CD4-positive, alpha-beta T cell treated with Interleukin-4 for 4 hours (primary cell): ENCODE results near the gene RAB18.
"Not testable (repeated sequence)": the region's sequence is repeated elsewhere in the genome, so short reads cannot be mapped to it uniquely, and the experiment has no call there.

Experiments
- DNase-seq: peaks from one replicate; pipeline ENCODE4 v3.0.0-alpha.2; 2020

The RAB18 gene

GRCh38 chr10:27504007-27504807 is at the start of gene RAB18:
Gene RAB18, plus strand, starts transcription at chr10:27504304. Its CDS starts 66 bp downstream, at chr10:27504370.
- peak; percentile 99 for DNase-seq

GRCh38 chr10:27454837-27455236 is 49.3 kb upstream of the RAB18 start:
- no peak for DNase-seq

GRCh38 chr10:27457261-27457945 is 46.7 kb upstream of the RAB18 start:
- no peak for DNase-seq

- DNase-seq: no peak
Measured at GRCh38 chr10:27457966-27458365, 46.1 kb upstream of the RAB18 start.

- no peak for DNase-seq
Measured at GRCh38 chr10:27461312-27461711, 42.8 kb upstream of the RAB18 start.

- DNase-seq: no peak
Measured at GRCh38 chr10:27463961-27464360, 40.1 kb upstream of the RAB18 start.

GRCh38 chr10:27464993-27465392 is 39.1 kb upstream of the RAB18 start:
- peak; percentile 26 for DNase-seq

GRCh38 chr10:27465596-27465995 is 38.5 kb upstream of the RAB18 start:
- DNase-seq: not testable (repeated sequence)

GRCh38 chr10:27470885-27471284 is 33.2 kb upstream of the RAB18 start:
- DNase-seq: no peak

GRCh38 chr10:27474741-27475140 is 29.4 kb upstream of the RAB18 start:
- DNase-seq: no peak

- DNase-seq: no peak
Measured at GRCh38 chr10:27479016-27479415, 25.1 kb upstream of the RAB18 start.

- DNase-seq: no peak
Measured at GRCh38 chr10:27481486-27481885, 22.6 kb upstream of the RAB18 start.

GRCh38 chr10:27482984-27483956 is 20.8 kb upstream of the RAB18 start:
- no peak for DNase-seq

- no peak for DNase-seq
Measured at GRCh38 chr10:27485368-27485767, 18.7 kb upstream of the RAB18 start.

- no peak for DNase-seq
Measured at GRCh38 chr10:27485986-27486385, 18.1 kb upstream of the RAB18 start.

- no peak for DNase-seq
Measured at GRCh38 chr10:27490807-27491206, 13.3 kb upstream of the RAB18 start.

- DNase-seq: no peak
Measured at GRCh38 chr10:27494116-27494805, 9.8 kb upstream of the RAB18 start.

- DNase-seq: no peak
Measured at GRCh38 chr10:27496137-27496536, 8.0 kb upstream of the RAB18 start.

- no peak for DNase-seq
Measured at GRCh38 chr10:27500096-27500495, 4.0 kb upstream of the RAB18 start.

GRCh38 chr10:27500886-27501285 is 3.2 kb upstream of the RAB18 start:
- no peak for DNase-seq

- DNase-seq: no peak
Measured at GRCh38 chr10:27503498-27504006, 552 bp upstream of the RAB18 start.

- DNase-seq: no peak
Measured at GRCh38 chr10:27504808-27505460, 830 bp downstream of the RAB18 start.
